Heart left ventricle (tissue), 16 donors: ENCODE results near the gene AMBP. TPM values are rescaled to one million over a fixed set of nuclear protein-coding genes. Genes with fewer than 3 reads are reported as not detected.
A peak's percentile ranks its signal among the peaks of the same experiment; 100 is the strongest.

Experiments
- ATAC-seq, 4 donors: fragments of 200-7000 bp; cut with Tn5 transposase; one replicate each; pipeline ENCODE4 v1.9.1; 2020 to 2022; ENCODE audit warnings: moderate library complexity in 4 of 4, mild to moderate bottlenecking in 3 of 4, moderate number of reproducible peaks in 1 of 4
- DNase-seq, 5 donors: peaks; one replicate each; pipeline ENCODE4 v3.0.0-alpha.2; 2020
- H3K27ac ChIP-seq, 12 donors: fragments of 200-600 bp; sonication (generic) in 4 of 12; one replicate each; pipeline versions ENCODE4 v1.5.0 to v1.8.0; 2016 to 2022; ENCODE audit warnings: mild to moderate bottlenecking in 2 of 12
- H3K27me3 ChIP-seq, 9 donors: fragments of 200-600 bp; sonication (generic) in 2 of 9; one replicate each; pipeline versions ENCODE4 v1.5.1 to v1.8.0; 2016 to 2022; ENCODE audit warnings: mild to moderate bottlenecking in 3 of 9
- H3K36me3 ChIP-seq, 9 donors: fragments of 200-600 bp; sonication (generic) in 2 of 9; one replicate each; pipeline versions ENCODE4 v1.5.0 to v1.8.0; 2018 to 2022; ENCODE audit warnings: mild to moderate bottlenecking in 2 of 9
- H3K4me1 ChIP-seq, 12 donors: fragments of 200-600 bp; sonication (generic) in 4 of 12; one replicate each; pipeline versions ENCODE4 v1.5.0 to v1.8.0; 2016 to 2022; ENCODE audit warnings: mild to moderate bottlenecking in 3 of 12
- H3K4me3 ChIP-seq, 12 donors: fragments of 200-600 bp; sonication (generic) in 4 of 12; one replicate each; pipeline versions ENCODE4 v1.5.0 to v1.8.0; 2017 to 2022; ENCODE audit warnings: mild to moderate bottlenecking in 9 of 12, moderate library complexity in 4 of 12
- H3K9me3 ChIP-seq, 12 donors: fragments of 200-600 bp; sonication (generic) in 4 of 12; one replicate each; pipeline versions ENCODE4 v1.5.0 to v1.8.0; 2016 to 2022; ENCODE audit warnings: mild to moderate bottlenecking in 1 of 12
- POLR2A ChIP-seq, 2 donors: fragments of 450-650 bp; IDR thresholded peaks; one replicate each; pipeline ENCODE4 v1.6.1; 2017; ENCODE audit warnings: antibody characterized with exemption in 2 of 2, mild to moderate bottlenecking in 2 of 2, moderate library complexity in 2 of 2
- WGBS, 4 donors: extraction: QIAGEN DNeasy Blood & Tissue Kit in 2 of 4; methylation state at CpG; one replicate each; pipeline versions ENCODE4 v1.1.5 to v1.1.7; 2013 to 2018; 5-methylcytosine and 5-hydroxymethylcytosine counted together
- intact Hi-C, 10 donors: fragments of 100-400 bp; cut with DNase I; formaldehyde crosslinking; loops; one replicate each; pipeline versions ENCODE4 v1.11.1 to v1.14.2; 2022
- polyA plus RNA-seq, 2 donors: library from polyadenylated mRNA; stranded (reverse); fragments of 200-250 nt; gene quantifications; one replicate each; pipeline ENCODE4 v1.2.3, GENCODE V29; 2013
- total RNA-seq, 9 donors: library from RNA; depleted of rRNA in 2 of 9; stranded (reverse); fragments of >200 nt in 2 of 9; fragmentation: NEBNext Ultra II Directional in 3 of 9; extraction: Animal tissue kit (Norgen Biotek cat#: 25700) in 3 of 9; gene quantifications; one replicate each; pipeline versions ENCODE4 v1.1.0 to v1.2.4, GENCODE V29; 2016 to 2023
- TF ChIP-seq, protein P1 (sequence below), 12 donors: fragments of 200-600 bp; sonication (generic) in 4 of 12; IDR thresholded peaks; one replicate each; pipeline versions ENCODE4 v1.5.0 to v1.8.0; 2018 to 2022; ENCODE audit warnings: antibody characterized with exemption in 12 of 12, mild to moderate bottlenecking in 5 of 12
- donor health status: ischemic (EF 13 %, LVEDD 7.1; RV severe dilation, severe dysfunction).
- donor health status: healthy with polysubstance abuse.
- donor health status: DM: no; HTN: yes; CAD: no.
- donor health status: DM: no; HTN: no; CAD: no.
- donor health status: ischemic (EF 25% LVEDD 6.9; RV normal size, moderate dysfunction).
- donor health status: ischemic (EF 25% LVEDD 5.7; RV mildly dilated, moderate dysfunction).
- donor health status: healthy.
- donor health status: DM: yes; HTN: yes; CAD: no.
- donor health status: ischemic (EF 35%, LVEDD 5.7; RV mildly dilated, moderate dysfunction).
- donor health status: nonischemic (EF 11% LVEDD 7.7; RV severe dilation, severe dysfunction).
- donor health status: DM: yes; HTN: yes; CAD: no.
- donor health status: PGD.
- donor health status: ischemic (EF 29% LVEDD 5.4; RV normal size, mild dysfunction).
- donor health status: nonischemic (EF 23%, LVEDD 6.1; RV moderate dilation, normal function).

AMBP gene
- total and polyA plus RNA-seq, 11 donors, result 0.08 to 0.32 (median 0.20) TPM; not detected in 8

DNA sequence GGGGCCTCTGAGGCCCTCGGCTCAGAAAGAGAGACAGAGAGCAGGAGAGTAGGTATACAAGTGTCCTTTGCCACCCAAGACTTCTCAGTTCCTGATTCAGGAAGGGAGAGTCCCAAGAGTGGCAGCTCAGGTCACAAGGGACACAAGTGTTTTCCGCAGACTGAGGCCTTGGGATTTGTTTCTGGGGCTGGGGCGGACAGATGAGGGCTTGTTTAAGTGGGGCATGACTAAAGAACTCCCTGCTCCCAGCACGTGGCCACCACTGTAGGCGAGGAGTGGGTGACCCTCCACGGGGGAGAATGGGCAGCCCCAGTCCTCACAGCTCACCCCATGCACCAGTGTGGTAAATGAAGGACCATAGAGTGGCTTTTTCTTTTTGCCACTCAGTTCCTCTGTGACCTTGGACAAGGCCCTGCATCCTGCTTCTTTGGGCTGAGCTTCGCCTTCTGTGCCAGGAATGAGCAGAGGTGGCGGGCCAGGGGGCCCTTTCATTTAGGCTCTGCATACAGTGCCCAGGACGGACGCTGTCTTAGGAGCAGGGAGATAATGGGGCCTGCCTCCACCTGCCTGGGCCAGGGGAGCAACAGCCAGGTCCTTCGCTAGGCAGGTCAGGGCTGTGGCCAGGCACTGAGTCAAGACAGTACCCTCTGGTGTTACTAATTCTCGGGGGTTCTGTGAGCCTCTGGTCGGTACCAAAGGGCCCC, 50.8 kb downstream of the AMBP start:
- no peak overlapping the region for H3K27ac ChIP-seq
- no peaks in the 10 kb centered on the region for H3K27me3 ChIP-seq
- DNase-seq (peak in 1 of 5 donors; percentile 9), ATAC-seq (no peak)
- H3K4me3 ChIP-seq, result no peak overlapping the region
- WGBS, 4 donors, result 90 to 96% (median 91%) methylated on average over 12 to 13 of the region's 13 CpGs
- H3K9me3 ChIP-seq, result peaks cover 0 to 26% (median 19%) of the 10 kb centered on the region in 12 donors
- peaks cover 0 to 4% (median 0%) of the 10 kb centered on the region in 12 donors for H3K4me1 ChIP-seq
- TF ChIP-seq, protein P1, sequence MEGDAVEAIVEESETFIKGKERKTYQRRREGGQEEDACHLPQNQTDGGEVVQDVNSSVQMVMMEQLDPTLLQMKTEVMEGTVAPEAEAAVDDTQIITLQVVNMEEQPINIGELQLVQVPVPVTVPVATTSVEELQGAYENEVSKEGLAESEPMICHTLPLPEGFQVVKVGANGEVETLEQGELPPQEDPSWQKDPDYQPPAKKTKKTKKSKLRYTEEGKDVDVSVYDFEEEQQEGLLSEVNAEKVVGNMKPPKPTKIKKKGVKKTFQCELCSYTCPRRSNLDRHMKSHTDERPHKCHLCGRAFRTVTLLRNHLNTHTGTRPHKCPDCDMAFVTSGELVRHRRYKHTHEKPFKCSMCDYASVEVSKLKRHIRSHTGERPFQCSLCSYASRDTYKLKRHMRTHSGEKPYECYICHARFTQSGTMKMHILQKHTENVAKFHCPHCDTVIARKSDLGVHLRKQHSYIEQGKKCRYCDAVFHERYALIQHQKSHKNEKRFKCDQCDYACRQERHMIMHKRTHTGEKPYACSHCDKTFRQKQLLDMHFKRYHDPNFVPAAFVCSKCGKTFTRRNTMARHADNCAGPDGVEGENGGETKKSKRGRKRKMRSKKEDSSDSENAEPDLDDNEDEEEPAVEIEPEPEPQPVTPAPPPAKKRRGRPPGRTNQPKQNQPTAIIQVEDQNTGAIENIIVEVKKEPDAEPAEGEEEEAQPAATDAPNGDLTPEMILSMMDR (IDR thresholded peaks at IDR 0.05), result no peak
- no peak for TF ChIP-seq POLR2A (IDR thresholded peaks at IDR 0.05)
- intact Hi-C loops, result loop anchor here in 1 of 10 donors (5.0 to 10.0 kb wide), 2 partner anchors 225 to 293 kb away; no protein-coding TSS in a partner anchor
- peaks cover 0 to 33% (median 0%) of the 10 kb centered on the region in 9 donors for H3K36me3 ChIP-seq

DNA sequence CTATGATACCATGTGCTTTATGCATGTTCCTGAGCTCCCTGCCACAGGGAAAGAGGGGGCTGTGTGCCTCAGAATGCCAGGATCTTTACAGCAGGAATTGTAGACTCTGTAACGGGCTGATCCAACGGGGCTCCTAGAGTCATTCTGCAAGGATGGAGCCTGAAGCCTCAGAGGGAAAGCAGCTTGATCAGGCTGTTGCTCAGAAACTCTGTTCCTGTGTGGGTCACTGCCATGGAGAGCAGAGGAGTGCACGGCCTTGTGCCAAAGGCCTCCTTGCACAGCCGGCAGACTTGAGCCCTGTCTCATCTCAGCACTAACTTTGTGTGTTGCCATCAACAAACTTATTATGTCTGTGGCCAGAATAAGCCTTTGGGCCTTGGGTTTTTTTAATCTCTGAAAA, 51.8 kb downstream of the AMBP start:
- peaks cover 0 to 36% (median 25%) of the 10 kb centered on the region in 12 donors for H3K9me3 ChIP-seq
- DNase-seq (peak in 1 of 5 donors; percentile 12), ATAC-seq (no peak)
- peaks cover 0 to 39% (median 0%) of the 10 kb centered on the region in 9 donors for H3K36me3 ChIP-seq
- no peaks in the 10 kb centered on the region for H3K4me1 ChIP-seq
- H3K27ac ChIP-seq, result no peak overlapping the region
- TF ChIP-seq POLR2A (IDR thresholded peaks at IDR 0.05), result no peak
- TF ChIP-seq, protein P1 (IDR thresholded peaks at IDR 0.05), result no peak
- intact Hi-C loops, result loop anchor here in 1 of 10 donors (5.0 to 10.0 kb wide), 2 partner anchors 224 to 292 kb away; no protein-coding TSS in a partner anchor
- H3K27me3 ChIP-seq, result no peaks in the 10 kb centered on the region
- H3K4me3 ChIP-seq, result no peak overlapping the region
- 82 to 88% (median 87%) methylated on average over 4 of the region's 4 CpGs for WGBS, 4 donors

DNA sequence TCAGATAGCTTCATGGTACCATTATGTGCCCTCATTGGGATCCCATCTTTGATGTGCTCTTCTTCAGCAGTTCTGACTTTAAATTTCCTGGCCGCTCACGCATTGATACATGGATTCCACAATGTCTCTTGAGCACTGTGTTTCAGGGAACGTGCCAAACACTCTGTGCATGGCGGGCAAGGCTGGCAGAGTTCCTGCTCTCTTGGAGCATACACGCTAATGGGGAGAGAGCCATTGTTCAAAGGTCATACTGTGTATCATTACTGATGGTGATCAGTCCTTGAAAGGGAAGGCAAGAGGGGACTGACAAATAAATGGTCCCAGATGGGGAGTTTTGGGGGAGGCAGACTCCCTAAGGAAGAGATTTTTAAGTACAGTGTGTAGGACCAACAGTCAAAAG, 52.3 kb downstream of the AMBP start:
- H3K4me1 ChIP-seq, result no peaks in the 10 kb centered on the region
- WGBS, 4 donors, result 96 to 98% (median 97%) methylated on average over 5 of the region's 5 CpGs
- intact Hi-C loops, result loop anchor here in 1 of 10 donors (5.0 to 10.0 kb wide), 2 partner anchors 223 to 291 kb away; no protein-coding TSS in a partner anchor
- peaks cover 0 to 38% (median 25%) of the 10 kb centered on the region in 12 donors for H3K9me3 ChIP-seq
- TF ChIP-seq, protein P1 (IDR thresholded peaks at IDR 0.05), result no peak
- TF ChIP-seq POLR2A (IDR thresholded peaks at IDR 0.05), result no peak
- ATAC-seq (no peak), DNase-seq (no peak)
- peaks cover 0 to 39% (median 0%) of the 10 kb centered on the region in 9 donors for H3K36me3 ChIP-seq
- H3K27me3 ChIP-seq, result no peaks in the 10 kb centered on the region
- no peak overlapping the region for H3K27ac ChIP-seq
- H3K4me3 ChIP-seq, result no peak overlapping the region

DNA sequence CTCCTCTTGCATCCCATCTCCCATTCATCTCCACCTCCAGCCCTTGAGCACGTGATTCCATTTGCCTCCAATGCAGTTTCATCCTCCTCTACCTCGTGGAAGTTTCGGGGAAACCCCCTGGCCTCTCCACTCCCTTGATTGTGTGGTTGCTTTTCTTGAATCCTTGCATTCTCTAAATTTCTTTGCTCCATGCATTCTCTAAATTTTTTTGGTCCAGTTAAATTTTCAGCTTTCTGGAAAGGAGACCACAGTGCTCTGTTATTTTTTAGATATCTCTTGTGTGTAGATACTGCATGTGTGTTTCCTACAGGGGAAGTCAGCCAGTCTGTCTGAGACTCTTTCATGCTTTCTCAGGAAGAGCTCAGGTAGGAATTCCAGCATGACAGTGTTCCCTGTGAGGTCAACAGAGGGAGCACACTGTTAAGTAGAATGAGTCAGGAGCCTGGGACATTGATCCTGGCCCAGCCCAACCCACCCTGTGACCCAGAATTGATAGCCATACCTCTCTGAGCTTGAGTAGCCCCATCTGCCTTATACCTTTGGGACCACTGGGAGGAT, 52.8 kb downstream of the AMBP start:
- intact Hi-C loops, result loop anchor here in 1 of 10 donors (5.0 to 10.0 kb wide), 2 partner anchors 223 to 290 kb away; no protein-coding TSS in a partner anchor
- H3K27ac ChIP-seq, result no peak overlapping the region
- no peaks in the 10 kb centered on the region for H3K27me3 ChIP-seq
- peaks cover 0 to 43% (median 25%) of the 10 kb centered on the region in 12 donors for H3K9me3 ChIP-seq
- 92 to 97% (median 95%) methylated on average over 3 of the region's 3 CpGs for WGBS, 4 donors
- no peak for ATAC-seq
- no peak overlapping the region for H3K4me3 ChIP-seq
- no peaks in the 10 kb centered on the region for H3K4me1 ChIP-seq
- DNase-seq, result no peak
- TF ChIP-seq POLR2A (IDR thresholded peaks at IDR 0.05), result no peak
- TF ChIP-seq, protein P1 (IDR thresholded peaks at IDR 0.05), result no peak
- peaks cover 0 to 39% (median 0%) of the 10 kb centered on the region in 9 donors for H3K36me3 ChIP-seq
